ENCODE measurements around the gene KIAA1549. TPM values are rescaled to one million over a fixed set of nuclear protein-coding genes. Genes with fewer than 3 reads are reported as not detected.

Gene KIAA1549
- polyA plus RNA-seq, 2 of the 4 experiments (the other 2 are of a cell fraction): 4.1 to 4.7 TPM

DNA sequence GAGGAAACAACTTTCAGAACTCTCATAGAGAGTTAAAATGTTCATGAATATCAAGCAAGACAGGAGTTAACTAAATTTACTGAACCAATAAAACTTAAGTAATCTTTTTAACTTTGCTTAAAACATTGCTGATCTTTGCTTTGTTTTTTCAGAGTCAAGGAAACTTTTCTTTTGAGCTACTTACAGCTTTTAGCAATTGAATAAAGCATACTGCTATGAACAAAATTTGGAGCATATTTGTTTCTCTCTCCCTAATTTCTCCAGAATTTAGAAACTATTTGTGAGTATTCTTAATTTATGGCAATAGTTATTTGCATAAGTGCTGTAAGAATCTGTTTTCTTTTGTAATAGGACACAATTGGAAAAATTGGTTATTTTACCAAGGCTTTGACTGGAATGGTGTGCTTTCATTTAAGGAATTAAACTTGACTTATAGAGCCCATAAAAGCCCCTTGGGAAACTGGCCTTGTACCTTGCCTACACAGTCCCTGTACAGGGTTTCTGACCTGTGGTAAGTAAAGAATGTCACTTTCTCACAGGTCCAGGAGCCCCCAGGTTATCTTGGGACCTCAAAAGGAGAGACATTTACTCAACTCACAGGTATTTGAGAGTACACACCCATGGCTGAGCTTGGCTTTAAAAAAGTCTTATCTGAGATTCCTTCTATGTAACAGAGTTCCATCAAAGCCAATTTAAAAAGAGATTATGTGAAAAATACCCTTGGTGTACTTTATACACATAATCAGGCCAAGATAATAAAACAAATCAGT lies 23.3 kb upstream of the KIAA1549 start:
- CTCF ChIA-PET: interaction anchor here (1.3 kb wide), 1 partner anchor 13 kb away, joined by 7 read pairs; no protein-coding TSS in a partner anchor
- no peak overlapping the region for H3K4me3 ChIP-seq
- no peak for ATAC-seq
- H3K4me1 ChIP-seq: no peaks in the 10 kb centered on the region
- peaks cover under 1% of the 10 kb centered on the region; the same call in 1 of the 3 replicates for H3K9me3 ChIP-seq
- no peak overlapping the region for H3K27ac ChIP-seq
- no peak for FAIRE-seq
- H3K4me2 ChIP-seq: no peak overlapping the region
- no peak for DNase-seq (ENCODE audit: low read depth in 1 of 2, low spot score in 1 of 2)
- TF ChIP-seq CBX2 (IDR thresholded peaks at IDR 0.05; ENCODE audit: borderline replicate concordance, low read depth): no peak
- no peak for TF ChIP-seq ZFP36 (IDR thresholded peaks at IDR 0.05; ENCODE audit: borderline replicate concordance, partially characterized antibody)
- no peak for TF ChIP-seq RCOR1 (IDR thresholded peaks at IDR 0.05; ENCODE audit: low read depth, low read length)
- POLR2A ChIA-PET: no interaction called here

DNA sequence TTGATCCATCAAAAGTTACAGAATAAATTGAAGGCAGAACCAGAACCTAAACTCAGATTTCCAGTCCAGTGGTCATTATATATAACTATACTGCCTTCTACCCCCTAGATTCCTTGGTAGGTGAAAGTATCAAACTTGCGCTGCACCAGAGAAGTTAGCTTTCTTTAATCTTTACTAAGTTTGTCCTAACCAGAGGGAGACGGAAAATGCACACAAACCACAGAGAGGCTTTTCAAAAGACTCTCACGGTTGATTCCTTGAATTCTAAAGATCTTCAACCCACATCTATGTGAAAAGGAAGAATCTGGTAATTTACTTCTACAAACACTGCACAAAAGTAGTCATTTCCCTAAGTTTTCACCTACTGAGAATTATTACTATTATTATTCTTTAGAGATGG lies 18.2 kb upstream of the KIAA1549 start:
- CTCF ChIA-PET: interaction anchor here (1.0 kb wide), 1 partner anchor 37 kb away, joined by 3 read pairs; no protein-coding TSS in a partner anchor
- ATAC-seq: no peak
- H3K4me2 ChIP-seq: no peak overlapping the region
- H3K9me3 ChIP-seq: no peaks in the 10 kb centered on the region
- 73% methylated on average over 3 of the region's 3 CpGs for WGBS (ENCODE audit: missing lambda C conversion rate)
- H3K4me3 ChIP-seq: no peak overlapping the region
- no peak for FAIRE-seq
- DNase-seq (ENCODE audit: low read depth in 1 of 2, low spot score in 1 of 2): no peak
- POLR2A ChIA-PET: no interaction called here
- no peak overlapping the region for H3K27ac ChIP-seq
- no peaks in the 10 kb centered on the region for H3K4me1 ChIP-seq
- TF ChIP-seq CBX8 (IDR thresholded peaks at IDR 0.05): no peak

DNA sequence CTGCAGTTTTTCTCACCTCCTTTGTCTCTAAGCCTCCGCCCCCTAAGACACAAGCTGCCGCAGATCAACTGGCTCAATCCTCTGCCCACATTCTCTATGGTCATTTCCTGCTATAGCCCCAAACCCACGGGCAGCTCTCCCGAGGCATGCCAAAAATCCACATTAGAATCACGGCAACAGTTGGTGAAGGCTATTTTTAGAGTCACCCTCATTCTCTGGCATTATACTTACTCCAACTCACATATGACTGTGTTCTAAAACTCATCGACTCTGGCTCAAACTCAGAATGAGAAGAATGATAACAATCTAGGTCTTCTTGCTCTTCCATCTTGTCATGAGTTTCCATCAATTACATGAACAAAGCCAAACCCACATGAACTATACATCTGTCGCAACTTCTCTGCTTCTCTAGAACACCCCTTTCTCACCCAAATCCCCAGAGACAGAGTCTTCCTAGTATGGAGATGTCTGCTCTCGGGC lies 10.9 kb upstream of the KIAA1549 start:
- ChIA-PET CTCF (interaction anchor here (1.8 kb wide), 1 partner anchor 106 kb away, joined by 5 read pairs; no protein-coding TSS in a partner anchor), POLR2A (no interaction called here)
- Histone ChIP-seq H3K4me2 (no peak overlapping the region), H3K4me1 (no peaks in the 10 kb centered on the region), H3K9me3 (peaks cover 14% of the 10 kb centered on the region; the same call in 2 of the 3 replicates), H3K27ac (no peak overlapping the region), H3K4me3 (no peak overlapping the region)
- TF ChIP-seq FOSB (CRISPR knock-in tag; IDR thresholded peaks at IDR 0.05) (no peak), JUN (IDR thresholded peaks at IDR 0.05) (no peak), NR3C1 (IDR thresholded peaks at IDR 0.05) (no peak), ESRRA (IDR thresholded peaks at IDR 0.05; ENCODE audit: borderline replicate concordance, low read length) (no peak), CHD4 (IDR thresholded peaks at IDR 0.05; ENCODE audit: borderline replicate concordance) (no peak), JUNB (IDR thresholded peaks at IDR 0.05) (no peak), MYC (IDR thresholded peaks at IDR 0.05; ENCODE audit: borderline replicate concordance, low read length) (no peak), CBX8 (IDR thresholded peaks at IDR 0.05) (no peak), POLR2AphosphoS2 (conservative IDR thresholded peaks at IDR 0.05; ENCODE audit: low read length) (no peak), EP300 (IDR thresholded peaks at IDR 0.05) (no peak), RAD21 (conservative IDR thresholded peaks at IDR 0.05 in 1 of 2, IDR thresholded peaks at IDR 0.05 in 1 of 2) (no peak), HOXA7 (CRISPR knock-in tag; IDR thresholded peaks at IDR 0.05) (no peak), POLR2A (IDR thresholded peaks at IDR 0.05; ENCODE audit: low read length) (no peak), KDM5A (IDR thresholded peaks at IDR 0.05) (no peak), HOXB13 (CRISPR knock-in tag; IDR thresholded peaks at IDR 0.05; ENCODE audit: low read depth) (no peak), FOXS1 (CRISPR knock-in tag; IDR thresholded peaks at IDR 0.05) (no peak), NPAS2 (CRISPR knock-in tag; IDR thresholded peaks at IDR 0.05; ENCODE audit: borderline replicate concordance) (no peak)
- TF ChIP-seq, protein P1, sequence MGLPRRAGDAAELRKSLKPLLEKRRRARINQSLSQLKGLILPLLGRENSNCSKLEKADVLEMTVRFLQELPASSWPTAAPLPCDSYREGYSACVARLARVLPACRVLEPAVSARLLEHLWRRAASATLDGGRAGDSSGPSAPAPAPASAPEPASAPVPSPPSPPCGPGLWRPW (IDR thresholded peaks at IDR 0.05): no peak
- TF ChIP-seq, protein P2, sequence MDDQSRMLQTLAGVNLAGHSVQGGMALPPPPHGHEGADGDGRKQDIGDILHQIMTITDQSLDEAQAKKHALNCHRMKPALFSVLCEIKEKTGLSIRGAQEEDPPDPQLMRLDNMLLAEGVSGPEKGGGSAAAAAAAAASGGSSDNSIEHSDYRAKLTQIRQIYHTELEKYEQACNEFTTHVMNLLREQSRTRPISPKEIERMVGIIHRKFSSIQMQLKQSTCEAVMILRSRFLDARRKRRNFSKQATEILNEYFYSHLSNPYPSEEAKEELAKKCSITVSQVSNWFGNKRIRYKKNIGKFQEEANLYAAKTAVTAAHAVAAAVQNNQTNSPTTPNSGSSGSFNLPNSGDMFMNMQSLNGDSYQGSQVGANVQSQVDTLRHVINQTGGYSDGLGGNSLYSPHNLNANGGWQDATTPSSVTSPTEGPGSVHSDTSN (IDR thresholded peaks at IDR 0.05): no peak
- TF ChIP-seq, protein P3, sequence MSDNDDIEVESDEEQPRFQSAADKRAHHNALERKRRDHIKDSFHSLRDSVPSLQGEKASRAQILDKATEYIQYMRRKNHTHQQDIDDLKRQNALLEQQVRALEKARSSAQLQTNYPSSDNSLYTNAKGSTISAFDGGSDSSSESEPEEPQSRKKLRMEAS (IDR thresholded peaks at IDR 0.05): no peak
- DNase-seq (ENCODE audit: low read depth in 1 of 2, low spot score in 1 of 2) (no peak), ATAC-seq (no peak), FAIRE-seq (no peak)
- WGBS (ENCODE audit: missing lambda C conversion rate): 64% methylated on average over 8 of the region's 8 CpGs
